ENCODE results near the gene SMIM13.

- TF ChIP-seq, protein P1, sequence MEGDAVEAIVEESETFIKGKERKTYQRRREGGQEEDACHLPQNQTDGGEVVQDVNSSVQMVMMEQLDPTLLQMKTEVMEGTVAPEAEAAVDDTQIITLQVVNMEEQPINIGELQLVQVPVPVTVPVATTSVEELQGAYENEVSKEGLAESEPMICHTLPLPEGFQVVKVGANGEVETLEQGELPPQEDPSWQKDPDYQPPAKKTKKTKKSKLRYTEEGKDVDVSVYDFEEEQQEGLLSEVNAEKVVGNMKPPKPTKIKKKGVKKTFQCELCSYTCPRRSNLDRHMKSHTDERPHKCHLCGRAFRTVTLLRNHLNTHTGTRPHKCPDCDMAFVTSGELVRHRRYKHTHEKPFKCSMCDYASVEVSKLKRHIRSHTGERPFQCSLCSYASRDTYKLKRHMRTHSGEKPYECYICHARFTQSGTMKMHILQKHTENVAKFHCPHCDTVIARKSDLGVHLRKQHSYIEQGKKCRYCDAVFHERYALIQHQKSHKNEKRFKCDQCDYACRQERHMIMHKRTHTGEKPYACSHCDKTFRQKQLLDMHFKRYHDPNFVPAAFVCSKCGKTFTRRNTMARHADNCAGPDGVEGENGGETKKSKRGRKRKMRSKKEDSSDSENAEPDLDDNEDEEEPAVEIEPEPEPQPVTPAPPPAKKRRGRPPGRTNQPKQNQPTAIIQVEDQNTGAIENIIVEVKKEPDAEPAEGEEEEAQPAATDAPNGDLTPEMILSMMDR (conservative IDR thresholded peaks at IDR 0.05; ENCODE audit: low read depth, low read length) = no peak
- no peak for TF ChIP-seq RAD21 (IDR thresholded peaks at IDR 0.05; ENCODE audit: low read length)
- no peak for TF ChIP-seq POLR2A (IDR thresholded peaks at IDR 0.05; ENCODE audit: low read depth, low read length)
- TF ChIP-seq MAFK (IDR thresholded peaks at IDR 0.05; ENCODE audit: low read depth, low read length) = no peak
- TF ChIP-seq MAZ (IDR thresholded peaks at IDR 0.05; ENCODE audit: borderline replicate concordance, low read depth, low read length) = no peak
- TF ChIP-seq SMC3 (IDR thresholded peaks at IDR 0.05; ENCODE audit: low read depth, low read length) = no peak
- no peak for TF ChIP-seq FOS (IDR thresholded peaks at IDR 0.05; ENCODE audit: low read depth, low read length)
- no peak for TF ChIP-seq CEBPB (IDR thresholded peaks at IDR 0.05; ENCODE audit: low read depth, low read length)
- TF ChIP-seq RCOR1 (IDR thresholded peaks at IDR 0.05; ENCODE audit: insufficient replicate concordance, low read length) = no peak
- TF ChIP-seq MXI1 (IDR thresholded peaks at IDR 0.05; ENCODE audit: borderline replicate concordance, low read depth, low read length) = no peak
- TF ChIP-seq ELK1 (IDR thresholded peaks at IDR 0.05; ENCODE audit: borderline replicate concordance, low read depth, low read length) = no peak
- TF ChIP-seq CHD1 (IDR thresholded peaks at IDR 0.05; ENCODE audit: low read depth, low read length) = no peak
- no peak for TF ChIP-seq RFX5 (IDR thresholded peaks at IDR 0.05; ENCODE audit: low read depth, low read length)
Observed at GRCh38 chr6:11174242-11174611, 80.6 kb downstream of the SMIM13 start.
